ENCODE results near the gene RNF40. TPM values are rescaled to one million over a fixed set of nuclear protein-coding genes. Genes with fewer than 3 reads are reported as not detected.

Gene RNF40
- polyA plus RNA-seq, 1 donor from 2014 or later, result 85.2 TPM

- H3K9me2 ChIP-seq (ENCODE audit: insufficient read depth, low read length), result no peaks in the 10 kb centered on the region
- H3F3A ChIP-seq (ENCODE audit: insufficient read depth, low read length, poor library complexity, severe bottlenecking), result no peaks in the 10 kb centered on the region
- H2AFZ ChIP-seq (ENCODE audit: low read depth, low read length), result no peak overlapping the region
- no peak overlapping the region for H3K4me2 ChIP-seq (ENCODE audit: low read length)
- H3K79me2 ChIP-seq (replicated peaks; ENCODE audit: insufficient read depth, low read length), result no peaks in the 10 kb centered on the region
- H3K27me3 ChIP-seq (ENCODE audit: insufficient read depth, low read depth, low read length), result no peaks in the 10 kb centered on the region
- no peaks in the 10 kb centered on the region for H3K9me3 ChIP-seq (ENCODE audit: low read length)
- no peak overlapping the region for H3K4me3 ChIP-seq (ENCODE audit: low read length)
- no peak overlapping the region for H3K9ac ChIP-seq (ENCODE audit: low read length)
- peaks cover 4% of the 10 kb centered on the region for H3K36me3 ChIP-seq (ENCODE audit: insufficient read depth, low read length)
- no peak for TF ChIP-seq POLR2AphosphoS5 (IDR thresholded peaks at IDR 0.05)
- no peak overlapping the region for H3K27ac ChIP-seq (ENCODE audit: low read length)
- no peaks in the 10 kb centered on the region for H4K20me1 ChIP-seq (ENCODE audit: insufficient read depth)
These were observed 36.7 kb upstream of the RNF40 start for GRCh38 chr16:30725418-30725792.

DNA sequence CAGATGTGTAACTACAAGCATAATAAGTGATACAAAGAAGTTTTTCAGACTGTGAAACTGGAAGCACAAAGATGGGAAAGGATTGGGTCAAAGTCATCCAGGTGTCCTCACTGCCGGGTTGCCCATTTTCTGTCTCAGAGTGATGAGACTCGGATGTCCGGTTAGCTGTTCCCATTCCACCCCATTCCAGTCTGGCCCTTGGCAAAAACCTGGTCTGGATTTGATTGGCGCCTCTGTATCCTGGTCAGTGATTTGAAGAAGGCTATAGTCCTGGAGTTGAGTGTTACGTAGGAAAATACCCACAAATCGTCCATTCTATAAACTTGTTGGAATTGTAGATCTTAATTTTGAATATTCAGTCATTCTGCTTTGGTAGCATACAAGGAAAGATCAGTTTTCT, 33.8 kb upstream of the RNF40 start:
- no peaks in the 10 kb centered on the region for H3K9me3 ChIP-seq (ENCODE audit: low read length)
- H3K27me3 ChIP-seq (ENCODE audit: insufficient read depth, low read depth, low read length), result no peaks in the 10 kb centered on the region
- H3K4me3 ChIP-seq (ENCODE audit: low read length), result no peak overlapping the region
- H3K79me2 ChIP-seq (replicated peaks; ENCODE audit: insufficient read depth, low read length), result no peaks in the 10 kb centered on the region
- peaks cover 4% of the 10 kb centered on the region for H3K36me3 ChIP-seq (ENCODE audit: insufficient read depth, low read length)
- no peaks in the 10 kb centered on the region for H4K20me1 ChIP-seq (ENCODE audit: insufficient read depth)
- H3K4me2 ChIP-seq (ENCODE audit: low read length), result no peak overlapping the region
- no peaks in the 10 kb centered on the region for H3F3A ChIP-seq (ENCODE audit: insufficient read depth, low read length, poor library complexity, severe bottlenecking)
- H3K9ac ChIP-seq (ENCODE audit: low read length), result no peak overlapping the region
- H3K9me2 ChIP-seq (ENCODE audit: insufficient read depth, low read length), result no peaks in the 10 kb centered on the region
- no peak overlapping the region for H2AFZ ChIP-seq (ENCODE audit: low read depth, low read length)
- H3K27ac ChIP-seq (ENCODE audit: low read length), result no peak overlapping the region
- no peak for TF ChIP-seq POLR2AphosphoS5 (IDR thresholded peaks at IDR 0.05)
- TF ChIP-seq EP300 (conservative IDR thresholded peaks at IDR 0.05; ENCODE audit: poor library complexity, severe bottlenecking), result no peak
- TF ChIP-seq, protein P1, sequence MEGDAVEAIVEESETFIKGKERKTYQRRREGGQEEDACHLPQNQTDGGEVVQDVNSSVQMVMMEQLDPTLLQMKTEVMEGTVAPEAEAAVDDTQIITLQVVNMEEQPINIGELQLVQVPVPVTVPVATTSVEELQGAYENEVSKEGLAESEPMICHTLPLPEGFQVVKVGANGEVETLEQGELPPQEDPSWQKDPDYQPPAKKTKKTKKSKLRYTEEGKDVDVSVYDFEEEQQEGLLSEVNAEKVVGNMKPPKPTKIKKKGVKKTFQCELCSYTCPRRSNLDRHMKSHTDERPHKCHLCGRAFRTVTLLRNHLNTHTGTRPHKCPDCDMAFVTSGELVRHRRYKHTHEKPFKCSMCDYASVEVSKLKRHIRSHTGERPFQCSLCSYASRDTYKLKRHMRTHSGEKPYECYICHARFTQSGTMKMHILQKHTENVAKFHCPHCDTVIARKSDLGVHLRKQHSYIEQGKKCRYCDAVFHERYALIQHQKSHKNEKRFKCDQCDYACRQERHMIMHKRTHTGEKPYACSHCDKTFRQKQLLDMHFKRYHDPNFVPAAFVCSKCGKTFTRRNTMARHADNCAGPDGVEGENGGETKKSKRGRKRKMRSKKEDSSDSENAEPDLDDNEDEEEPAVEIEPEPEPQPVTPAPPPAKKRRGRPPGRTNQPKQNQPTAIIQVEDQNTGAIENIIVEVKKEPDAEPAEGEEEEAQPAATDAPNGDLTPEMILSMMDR (IDR thresholded peaks at IDR 0.05; ENCODE audit: poor library complexity, severe bottlenecking), result no peak
- TF ChIP-seq RAD21 (conservative IDR thresholded peaks at IDR 0.05), result no peak
- TF ChIP-seq, protein P2, sequence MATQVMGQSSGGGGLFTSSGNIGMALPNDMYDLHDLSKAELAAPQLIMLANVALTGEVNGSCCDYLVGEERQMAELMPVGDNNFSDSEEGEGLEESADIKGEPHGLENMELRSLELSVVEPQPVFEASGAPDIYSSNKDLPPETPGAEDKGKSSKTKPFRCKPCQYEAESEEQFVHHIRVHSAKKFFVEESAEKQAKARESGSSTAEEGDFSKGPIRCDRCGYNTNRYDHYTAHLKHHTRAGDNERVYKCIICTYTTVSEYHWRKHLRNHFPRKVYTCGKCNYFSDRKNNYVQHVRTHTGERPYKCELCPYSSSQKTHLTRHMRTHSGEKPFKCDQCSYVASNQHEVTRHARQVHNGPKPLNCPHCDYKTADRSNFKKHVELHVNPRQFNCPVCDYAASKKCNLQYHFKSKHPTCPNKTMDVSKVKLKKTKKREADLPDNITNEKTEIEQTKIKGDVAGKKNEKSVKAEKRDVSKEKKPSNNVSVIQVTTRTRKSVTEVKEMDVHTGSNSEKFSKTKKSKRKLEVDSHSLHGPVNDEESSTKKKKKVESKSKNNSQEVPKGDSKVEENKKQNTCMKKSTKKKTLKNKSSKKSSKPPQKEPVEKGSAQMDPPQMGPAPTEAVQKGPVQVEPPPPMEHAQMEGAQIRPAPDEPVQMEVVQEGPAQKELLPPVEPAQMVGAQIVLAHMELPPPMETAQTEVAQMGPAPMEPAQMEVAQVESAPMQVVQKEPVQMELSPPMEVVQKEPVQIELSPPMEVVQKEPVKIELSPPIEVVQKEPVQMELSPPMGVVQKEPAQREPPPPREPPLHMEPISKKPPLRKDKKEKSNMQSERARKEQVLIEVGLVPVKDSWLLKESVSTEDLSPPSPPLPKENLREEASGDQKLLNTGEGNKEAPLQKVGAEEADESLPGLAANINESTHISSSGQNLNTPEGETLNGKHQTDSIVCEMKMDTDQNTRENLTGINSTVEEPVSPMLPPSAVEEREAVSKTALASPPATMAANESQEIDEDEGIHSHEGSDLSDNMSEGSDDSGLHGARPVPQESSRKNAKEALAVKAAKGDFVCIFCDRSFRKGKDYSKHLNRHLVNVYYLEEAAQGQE (IDR thresholded peaks at IDR 0.05; ENCODE audit: borderline replicate concordance), result no peak
- no peak for TF ChIP-seq EZH2 (IDR thresholded peaks at IDR 0.05; ENCODE audit: borderline replicate concordance, insufficient read depth, low read length, poor library complexity, severe bottlenecking)
- TF ChIP-seq MXI1 (conservative IDR thresholded peaks at IDR 0.05; ENCODE audit: poor library complexity, severe bottlenecking), result no peak
- TF ChIP-seq SMC3 (conservative IDR thresholded peaks at IDR 0.05; ENCODE audit: poor library complexity), result no peak
- no peak for TF ChIP-seq TAF1 (IDR thresholded peaks at IDR 0.05; ENCODE audit: low read depth)
